HG03439 (cell line): ENCODE measurements around the gene JAKMIP2.

Experiments
- ATAC-seq: cut with Tn5 transposase; IDR thresholded peaks from one replicate; pipeline ENCODE4 v1.9.1; 2021; ENCODE audit warnings: mild to moderate bottlenecking, moderate library complexity; ENCODE audit not compliant: unreplicated experiment

Gene JAKMIP2

DNA sequence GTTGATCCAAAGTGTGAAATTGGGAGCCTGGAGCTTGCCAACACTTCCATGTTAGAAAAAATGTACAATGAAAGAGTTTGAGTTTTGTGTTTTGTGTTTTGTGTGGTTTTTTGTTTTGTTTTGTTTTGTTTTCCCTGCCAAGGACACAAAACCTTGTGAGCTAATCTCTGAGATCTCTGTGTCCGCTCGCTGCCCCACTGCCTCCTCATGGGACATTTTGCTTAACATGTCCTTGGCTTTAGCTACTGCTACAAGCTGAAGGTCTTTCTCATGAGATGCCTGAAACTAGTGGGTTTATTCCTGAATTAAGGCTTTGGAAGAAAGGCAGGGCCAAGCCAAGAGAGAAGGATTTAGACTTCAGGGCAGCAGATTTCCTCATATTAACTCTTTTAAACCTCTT, 7.3 kb upstream of the JAKMIP2 start:
- no peak for ATAC-seq

DNA sequence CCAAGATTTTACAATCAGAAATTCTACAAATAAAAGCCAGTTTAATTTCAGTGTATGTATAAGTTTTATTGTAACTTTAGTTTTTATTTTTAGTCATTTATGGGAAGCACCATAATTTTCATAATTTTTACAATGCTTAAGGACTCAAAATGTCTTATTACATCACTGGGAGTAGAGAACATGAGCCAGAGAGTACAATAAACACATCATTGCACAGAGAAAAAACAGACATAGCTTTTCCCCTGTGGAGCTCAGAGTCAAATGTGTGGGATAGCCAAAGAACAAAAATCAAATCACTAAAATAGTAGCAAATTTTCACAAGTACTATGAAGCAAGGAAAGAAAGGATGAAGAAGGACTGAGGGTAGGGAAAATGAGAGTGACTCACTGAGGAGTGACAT, 5.5 kb upstream of the JAKMIP2 start:
- no peak for ATAC-seq

DNA sequence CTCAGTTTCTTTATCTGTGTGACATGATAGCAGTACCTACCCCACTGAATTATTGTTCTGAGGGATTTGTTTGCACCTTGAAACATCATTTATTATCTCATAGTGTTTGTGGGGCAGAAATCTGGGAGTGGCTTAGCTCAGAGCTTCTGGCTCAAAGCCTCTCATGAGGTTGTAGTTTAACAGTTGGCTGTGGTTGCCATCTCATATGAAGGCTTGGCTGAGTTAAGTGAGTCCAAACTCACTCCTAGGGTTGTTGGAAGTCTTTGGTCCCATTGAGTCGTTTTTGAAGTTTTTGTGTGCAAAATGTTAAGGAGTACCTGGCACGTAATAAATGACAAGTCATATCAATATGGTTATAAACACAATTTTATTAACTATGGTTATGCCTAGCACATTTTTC, 3.6 kb upstream of the JAKMIP2 start:
- ATAC-seq, result no peak

DNA sequence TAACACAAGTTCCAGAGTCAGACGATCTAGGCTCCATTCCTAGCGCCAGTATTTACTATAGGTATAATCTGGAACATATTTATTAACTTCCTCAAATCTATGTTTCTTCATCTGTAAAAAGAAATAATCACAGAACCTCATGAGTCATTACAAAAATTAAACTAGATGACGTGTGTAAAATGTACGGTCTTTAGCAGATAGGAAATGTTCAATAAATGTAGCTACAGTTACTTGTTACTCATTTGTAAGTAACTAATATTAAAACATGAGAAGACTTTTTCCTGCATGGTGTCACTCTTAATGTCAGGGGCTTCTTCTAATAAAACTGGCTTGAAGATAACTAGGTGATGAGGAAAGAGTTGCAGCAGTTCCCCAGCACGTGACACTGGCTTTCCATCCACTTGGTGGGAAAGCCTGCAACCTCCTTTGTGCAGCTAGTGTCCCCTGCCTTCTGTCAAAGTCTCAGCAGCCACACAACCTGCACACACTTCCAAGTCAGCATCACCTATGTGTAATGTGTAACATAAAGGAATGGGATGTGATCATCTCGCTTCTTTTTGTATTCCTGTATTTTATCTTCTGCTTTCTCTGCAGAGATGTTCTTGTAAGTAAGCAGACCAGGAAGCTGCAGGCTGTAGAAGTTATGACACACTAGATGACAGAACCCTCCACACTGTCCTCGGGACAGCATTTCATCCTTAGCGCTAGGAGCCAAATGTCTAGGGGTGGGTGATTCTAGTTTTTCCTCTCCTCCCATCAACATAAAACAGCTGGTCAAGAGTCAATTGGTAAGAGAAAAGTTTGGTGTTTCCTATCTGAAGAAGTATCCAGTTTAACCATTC, 1.8 kb upstream of the JAKMIP2 start:
- ATAC-seq, result no peak

DNA sequence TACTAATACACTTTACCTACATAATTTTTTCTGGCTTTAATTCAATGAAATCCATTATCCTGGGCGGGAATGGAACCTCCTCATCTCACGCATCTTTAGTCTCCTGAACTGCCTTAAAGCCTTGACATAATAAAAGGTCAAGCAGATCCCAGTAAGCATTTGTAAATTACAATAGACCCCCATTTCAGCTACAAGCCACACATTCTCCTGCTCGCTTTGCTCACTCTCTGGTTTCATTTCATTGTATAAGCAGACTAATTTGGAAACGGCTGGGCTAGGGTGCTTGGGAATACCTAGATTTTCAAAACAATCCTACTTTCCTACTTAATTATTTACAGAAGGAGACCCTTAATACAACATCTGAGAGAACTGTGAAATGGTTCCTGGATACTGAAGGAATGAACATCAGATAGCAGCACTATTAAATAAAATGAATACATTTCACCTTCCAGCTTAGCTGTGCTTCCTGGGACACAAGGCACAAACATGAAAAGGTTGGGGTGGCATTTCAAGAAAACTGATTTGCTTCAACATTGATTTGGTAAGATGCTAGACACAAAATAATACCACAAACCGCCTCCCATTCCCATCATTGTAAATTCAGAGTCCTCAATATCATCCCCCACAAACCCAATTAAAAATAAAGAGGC, 1.5 kb downstream of the JAKMIP2 start:
- no peak for ATAC-seq

DNA sequence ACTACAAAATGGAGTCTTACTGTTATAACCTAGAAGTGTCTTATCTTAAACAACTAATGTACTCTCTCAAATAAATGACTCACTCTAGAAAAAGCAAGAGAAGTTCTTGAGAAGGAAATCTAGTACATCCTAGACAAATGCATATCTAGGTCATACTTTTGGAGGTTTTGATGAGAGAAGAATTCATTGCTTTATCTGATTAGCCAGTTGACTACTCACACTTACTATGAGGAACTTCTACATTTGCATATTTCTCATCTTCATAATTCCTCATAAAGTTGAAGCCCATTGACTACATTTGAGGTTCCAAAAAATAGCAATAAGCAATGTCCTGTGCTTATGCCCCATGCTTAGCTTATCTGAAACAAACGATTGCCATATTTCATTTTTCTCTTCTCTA, 2.8 kb downstream of the JAKMIP2 start:
- ATAC-seq, result no peak

DNA sequence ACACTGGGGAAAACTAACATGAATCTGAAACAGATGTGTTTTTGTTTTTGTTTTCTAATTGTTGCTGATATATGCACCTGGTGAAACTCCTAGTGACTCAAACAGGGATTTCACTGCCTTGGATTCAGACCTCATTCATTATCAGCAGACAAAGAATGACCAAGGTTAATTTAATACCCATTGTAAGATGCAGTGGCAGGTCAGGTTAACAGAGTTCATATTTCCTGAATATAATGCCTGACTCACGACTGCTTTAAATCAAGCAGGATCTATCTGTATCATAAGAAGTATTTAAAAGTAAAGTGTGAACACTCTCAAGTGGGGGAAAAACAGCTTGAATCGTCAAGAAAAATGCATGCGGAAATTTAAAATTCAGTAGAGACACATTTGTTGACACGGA, 5.5 kb downstream of the JAKMIP2 start:
- no peak for ATAC-seq

DNA sequence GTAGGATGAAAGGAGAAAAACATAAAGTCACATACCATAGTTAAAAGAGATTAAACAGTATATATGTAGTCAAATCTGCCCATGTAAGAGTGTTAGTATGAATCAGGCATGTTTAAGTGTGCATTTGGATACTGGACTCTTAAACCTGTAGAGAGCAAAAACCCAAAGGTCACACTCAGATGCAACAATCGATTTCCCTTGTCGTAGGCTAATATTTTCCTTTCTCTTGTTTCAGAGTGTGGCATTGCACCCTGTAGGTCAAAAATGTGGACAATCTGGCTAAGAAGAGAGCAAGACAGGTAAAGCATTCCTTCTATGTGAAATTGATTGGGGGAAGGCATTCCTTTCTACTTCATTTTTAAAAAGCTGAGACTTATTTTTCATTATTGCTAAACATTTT, 8.9 kb downstream of the JAKMIP2 start:
- no peak for ATAC-seq

DNA sequence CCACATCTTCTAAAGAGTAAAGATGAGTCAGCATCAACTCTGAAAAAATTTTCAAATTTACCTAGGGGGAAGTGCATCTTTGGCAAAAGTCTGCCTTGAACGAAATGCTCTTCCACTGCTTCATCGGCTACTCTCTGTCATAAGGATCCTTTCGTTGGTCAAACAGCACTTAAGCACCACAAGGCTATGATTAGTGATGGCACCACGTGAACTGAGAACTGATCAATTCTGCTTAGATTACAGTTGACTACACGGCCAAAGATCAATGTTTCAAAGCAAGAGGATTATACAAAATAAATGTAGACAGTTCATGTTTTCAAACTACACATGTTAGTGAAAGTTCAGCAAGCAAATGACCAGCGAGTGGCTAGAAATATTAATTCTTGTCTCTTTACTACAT, 9.4 kb downstream of the JAKMIP2 start:
- no peak for ATAC-seq

DNA sequence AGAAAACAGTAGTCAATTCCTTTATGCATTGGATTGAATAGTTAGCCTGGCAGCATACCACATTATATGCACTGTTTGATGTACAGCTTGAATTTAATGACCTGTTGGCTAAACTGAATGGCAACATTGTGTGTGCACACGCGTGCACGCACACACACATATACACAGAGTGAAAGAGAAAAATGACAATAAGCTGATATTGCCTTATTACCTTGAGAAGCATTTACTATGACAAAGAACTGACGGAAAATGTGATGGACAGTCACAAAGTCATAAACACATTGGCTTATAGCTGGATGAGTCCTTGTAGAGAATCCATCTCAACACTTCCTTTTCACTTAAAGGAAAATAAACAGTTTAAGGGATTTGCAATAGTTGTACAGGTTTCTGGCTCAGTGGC, 15.5 kb downstream of the JAKMIP2 start:
- ATAC-seq, result no peak

DNA sequence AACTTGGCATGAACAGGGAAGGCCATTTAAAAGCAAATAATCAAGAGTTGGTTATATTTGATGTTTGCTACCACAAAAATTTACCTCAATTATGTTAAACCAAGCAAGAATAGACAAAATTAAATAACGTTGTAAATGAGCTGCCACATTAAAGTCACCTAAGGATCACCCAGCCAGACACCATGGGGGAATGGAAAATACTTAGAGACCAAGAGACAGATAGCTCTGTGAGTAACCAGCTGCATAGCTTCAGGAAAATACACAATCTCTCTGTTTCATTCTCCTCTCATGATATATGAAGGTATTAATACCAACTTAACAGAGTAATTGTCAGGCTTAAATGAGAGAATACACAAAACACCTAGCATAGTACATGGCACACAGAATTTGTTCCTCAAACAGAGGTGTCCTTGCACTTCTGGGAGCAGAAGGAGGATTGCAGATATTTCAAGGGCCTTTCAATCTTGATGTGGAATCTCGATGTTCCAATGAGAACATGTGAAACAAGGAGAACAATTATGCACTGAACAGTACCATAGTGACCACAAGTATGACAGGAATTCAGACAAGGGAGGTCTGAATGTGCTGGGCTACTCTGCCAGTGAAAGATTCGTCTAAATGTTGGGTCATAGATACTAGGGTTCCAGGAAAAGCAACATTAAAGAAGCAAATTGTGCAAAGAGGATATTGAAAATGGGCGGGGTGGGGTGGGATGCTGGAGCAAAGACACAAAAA, 18.6 kb downstream of the JAKMIP2 start:
- ATAC-seq, result no peak

DNA sequence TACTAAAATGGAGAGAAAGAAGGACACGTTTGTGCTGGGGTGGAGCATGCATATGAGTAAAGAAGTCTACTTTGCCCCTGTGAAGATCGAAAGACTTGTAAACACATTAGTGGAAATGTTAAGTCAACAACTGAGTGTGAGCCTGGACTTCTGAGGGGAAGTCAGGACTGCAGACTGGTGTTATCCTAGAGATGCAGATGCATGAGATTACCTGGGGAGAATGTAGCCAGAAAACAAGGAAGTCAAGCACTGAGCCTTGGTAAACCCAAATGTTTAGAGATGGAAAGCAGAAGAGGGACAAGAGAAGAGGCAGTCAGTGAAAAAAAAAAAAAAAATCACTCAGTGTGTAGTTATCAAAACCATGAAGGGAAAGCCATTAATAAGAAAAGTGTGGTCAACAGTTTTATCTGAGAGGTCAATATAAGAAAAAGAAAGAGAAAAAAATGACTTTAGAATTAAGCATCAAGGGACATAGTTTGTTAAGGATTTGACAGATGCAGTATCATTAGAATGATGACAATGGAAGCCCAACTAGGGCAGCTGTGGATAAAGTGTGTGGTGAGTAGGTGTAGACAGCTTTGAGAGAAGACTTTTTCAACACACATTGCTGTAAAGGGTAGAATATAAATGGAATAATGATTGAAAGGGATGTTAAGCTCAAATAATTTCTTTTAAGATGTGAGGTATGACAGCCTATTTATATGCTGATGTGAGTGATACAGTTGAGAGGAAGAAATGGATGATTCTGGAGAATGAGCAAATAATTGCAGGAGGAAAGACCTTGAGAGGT, 22.2 kb downstream of the JAKMIP2 start:
- no peak for ATAC-seq

DNA sequence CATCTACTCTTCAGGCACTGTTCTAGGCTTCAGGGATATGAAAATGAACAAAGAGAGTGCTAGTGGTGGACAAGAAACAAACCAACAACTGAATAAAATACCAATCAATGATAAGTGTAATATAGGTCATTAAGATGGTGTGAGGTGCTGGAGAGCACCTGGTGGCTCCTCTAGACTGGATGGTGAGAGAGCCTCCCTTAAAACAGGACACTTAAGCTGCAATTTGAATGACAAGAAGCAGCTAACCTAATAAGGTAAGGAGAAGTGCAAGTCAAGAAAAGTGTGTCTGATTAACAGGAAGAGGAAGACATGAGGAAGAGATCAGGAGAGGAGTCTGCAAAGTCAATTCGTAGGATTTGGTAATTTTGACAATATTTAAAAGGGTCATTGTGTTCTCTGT, 23.1 kb downstream of the JAKMIP2 start:
- ATAC-seq, result no peak

DNA sequence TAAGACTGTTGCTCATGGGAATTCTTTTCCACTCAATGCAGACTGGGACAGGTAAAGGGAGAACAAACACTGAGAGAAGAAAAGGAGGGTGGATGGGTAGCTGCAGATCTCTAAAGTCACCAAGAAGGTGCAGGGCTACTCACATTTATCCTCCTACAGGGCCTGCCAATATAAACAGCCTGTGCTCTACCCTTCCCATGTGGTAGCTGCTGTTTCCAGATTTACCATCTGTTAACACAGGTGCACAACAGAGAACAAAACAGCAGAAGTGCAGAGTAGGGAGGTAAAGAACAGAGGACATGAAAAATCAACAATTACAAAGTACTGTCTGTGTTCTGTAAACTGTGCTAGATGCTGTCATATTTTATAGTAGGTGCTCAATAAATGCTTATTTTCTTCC, 26.0 kb downstream of the JAKMIP2 start:
- ATAC-seq, result no peak

DNA sequence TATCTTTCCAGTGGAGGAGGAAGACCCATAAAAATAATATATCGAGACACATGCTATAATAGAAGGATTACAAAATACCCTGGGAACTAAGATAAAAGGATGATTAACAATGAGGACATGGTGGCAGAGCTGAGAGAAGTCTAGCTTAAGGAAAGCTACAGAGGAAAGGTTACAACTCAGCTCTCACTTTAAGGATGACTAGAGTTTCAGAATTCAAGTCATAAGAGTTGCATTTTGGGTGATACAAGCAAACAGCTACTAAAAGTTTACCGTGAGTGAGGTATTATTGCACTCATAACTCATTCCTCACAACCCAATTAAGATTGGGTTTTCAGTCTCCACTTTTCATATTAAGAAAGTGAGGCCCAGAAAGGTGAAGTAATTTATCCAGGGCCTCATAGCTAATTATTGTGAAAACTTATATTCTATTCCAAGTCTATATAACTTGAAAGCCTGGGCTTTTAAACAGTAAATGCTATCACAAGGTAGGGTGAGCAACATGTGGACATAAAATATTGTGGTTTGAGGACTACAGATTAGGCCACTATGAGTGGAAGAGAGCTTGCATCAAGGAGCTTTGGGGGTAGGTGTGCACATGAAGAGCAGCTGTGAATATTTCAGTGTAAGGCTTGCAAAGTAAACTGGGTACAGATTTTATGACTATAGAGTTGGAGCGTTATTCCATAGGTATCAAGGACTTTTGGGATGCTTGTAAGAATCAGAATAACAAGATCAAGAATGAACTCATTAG, 28.0 kb downstream of the JAKMIP2 start:
- ATAC-seq, result no peak

DNA sequence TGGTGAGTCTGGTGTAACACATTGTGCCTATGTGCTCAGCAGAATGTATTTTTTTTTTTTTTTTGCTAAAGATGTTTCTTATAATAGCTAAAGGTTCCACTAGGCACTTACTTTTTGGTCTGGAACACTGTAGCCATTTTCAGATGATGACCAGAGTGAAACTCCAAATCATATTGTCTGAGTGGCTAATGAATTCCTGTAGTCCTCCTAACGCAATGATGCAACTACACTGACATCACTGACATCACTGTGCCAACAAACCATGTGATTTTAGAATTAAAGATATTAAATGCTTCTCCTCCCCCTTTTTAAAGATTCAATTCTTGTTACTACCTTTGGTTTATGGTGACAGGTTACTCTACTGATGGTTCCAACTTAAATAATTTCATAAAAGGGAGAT, 28.8 kb downstream of the JAKMIP2 start:
- no peak for ATAC-seq

DNA sequence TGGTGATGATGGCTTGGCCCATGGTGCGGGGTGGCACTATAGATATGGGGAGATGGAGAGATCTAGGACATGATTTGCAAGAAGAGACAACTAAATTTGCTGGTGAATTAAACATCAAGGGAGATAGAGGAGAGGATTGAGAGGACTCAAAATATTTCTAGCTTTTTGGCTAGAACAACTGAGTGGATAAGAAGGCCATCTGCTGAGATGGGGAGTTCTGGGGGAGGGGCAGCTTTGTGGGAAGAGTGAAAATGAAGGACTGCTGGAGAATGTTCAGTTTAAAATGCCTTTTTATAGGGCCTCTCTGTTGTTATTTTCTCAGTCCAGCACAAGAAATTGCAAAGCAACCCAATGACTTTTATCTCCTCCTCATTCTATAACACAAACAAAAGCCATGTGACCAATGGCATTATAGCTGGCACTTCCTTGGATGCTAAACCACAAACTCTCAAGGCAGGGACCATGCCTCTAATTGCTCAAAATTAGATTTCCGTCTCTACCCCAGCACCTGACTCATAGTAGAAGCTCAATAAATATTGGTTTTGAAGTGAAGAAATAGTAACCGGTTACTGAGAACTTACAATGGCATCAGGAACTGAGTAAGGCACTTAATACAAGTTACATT, 29.8 kb downstream of the JAKMIP2 start:
- no peak for ATAC-seq

DNA sequence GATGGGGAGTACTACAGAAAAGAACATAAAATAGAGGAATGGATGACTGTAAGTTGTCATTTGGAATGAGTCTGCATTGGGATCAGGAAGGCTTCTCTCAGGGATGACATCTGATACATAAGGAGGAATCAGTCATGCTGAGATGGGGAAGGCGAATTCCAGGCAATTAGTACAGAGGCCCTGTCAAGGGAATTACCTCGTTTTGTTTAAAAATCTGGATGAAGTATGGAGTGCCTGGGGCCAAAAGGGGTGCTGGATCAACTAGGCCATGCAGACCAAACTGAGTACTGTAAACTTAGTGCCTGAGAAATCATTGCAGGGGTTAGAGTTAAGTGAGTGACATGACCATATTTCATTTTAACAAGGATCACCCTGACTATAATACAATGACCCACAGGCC, 30.5 kb downstream of the JAKMIP2 start:
- no peak for ATAC-seq

DNA sequence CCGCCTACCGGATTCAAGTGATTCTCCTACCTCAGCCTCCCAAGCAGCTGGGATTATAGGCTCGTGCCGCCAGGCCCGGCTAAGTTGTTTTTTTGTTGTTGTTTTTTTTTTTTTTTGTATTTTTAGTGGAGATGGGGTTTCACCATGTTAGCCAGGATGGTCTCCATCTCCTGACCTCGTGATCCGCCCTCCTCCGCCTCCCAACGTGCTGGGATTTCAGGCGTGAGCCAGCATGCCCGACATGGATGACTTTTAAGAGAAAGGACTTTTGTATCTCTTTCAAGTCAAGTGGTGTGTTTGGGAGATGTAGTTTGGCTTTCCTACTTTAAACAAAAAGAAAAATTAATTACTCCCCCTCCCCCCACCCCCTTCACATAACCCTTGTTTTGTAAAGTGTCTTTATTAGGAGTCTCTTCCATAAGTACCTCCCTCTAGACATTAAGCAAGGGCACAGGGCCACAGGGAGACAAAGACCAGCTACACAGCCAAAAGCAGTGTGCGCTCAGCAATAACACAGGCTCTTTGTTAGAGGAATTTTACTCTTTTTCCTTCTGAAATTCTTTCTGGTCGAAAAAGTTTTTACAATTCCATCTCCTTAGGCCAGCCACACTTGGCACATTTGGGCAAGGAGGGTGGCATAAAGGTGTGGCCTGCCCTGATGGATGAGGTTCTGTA, 31.2 kb downstream of the JAKMIP2 start:
- ATAC-seq, result no peak
